HG03103 (cell line): ENCODE measurements around the gene MCRIP2.
A peak's percentile ranks its signal among the peaks of the same experiment; 100 is the strongest.

Experiments used
- ATAC-seq: cut with Tn5 transposase; IDR thresholded peaks from one replicate; pipeline ENCODE4 v1.9.1; 2021; ENCODE audit warnings: low read depth; ENCODE audit not compliant: unreplicated experiment

Gene MCRIP2

DNA sequence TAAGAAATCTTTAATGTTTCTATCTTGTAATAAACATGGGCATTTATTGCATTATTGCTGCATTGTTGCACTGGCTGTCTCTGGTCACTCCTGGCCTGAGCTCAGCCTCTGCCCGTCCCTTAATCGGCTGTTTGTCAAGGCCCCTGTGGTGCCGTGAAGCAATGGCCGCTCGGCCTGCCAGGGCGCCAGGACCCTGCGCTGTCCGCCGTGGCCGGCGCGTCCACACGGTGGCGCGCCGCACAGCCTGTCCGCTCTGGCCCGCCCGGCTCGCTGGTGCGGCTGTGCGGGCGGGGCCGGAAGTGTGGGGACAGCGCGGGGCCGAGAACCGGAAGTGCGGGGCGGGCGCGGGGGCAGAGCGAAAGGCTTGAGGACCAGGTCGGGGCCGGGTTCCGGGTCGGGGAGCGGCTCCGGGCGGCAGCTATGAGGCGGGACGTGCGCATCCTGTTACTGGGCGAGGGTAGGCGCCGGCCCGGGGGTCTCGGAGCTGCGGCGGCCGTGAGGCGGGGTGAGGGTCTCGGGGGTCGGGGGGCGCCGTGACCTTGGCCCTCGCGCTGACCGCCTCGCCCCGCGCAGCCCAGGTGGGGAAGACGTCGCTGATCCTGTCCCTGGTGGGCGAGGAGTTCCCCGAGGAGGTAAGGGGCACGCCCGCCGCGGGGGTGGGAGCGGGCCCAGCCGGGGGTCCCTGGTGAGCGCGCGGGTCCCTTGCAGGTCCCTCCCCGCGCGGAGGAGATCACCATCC is 26.3 kb downstream of the MCRIP2 start, which contains the start of gene RHOT2:
Gene RHOT2, plus strand, starts transcription at position 353 of the 739 bp plus-strand sequence. Its CDS starts 68 bp downstream, at position 421.
- peak; percentile 72 for ATAC-seq

DNA sequence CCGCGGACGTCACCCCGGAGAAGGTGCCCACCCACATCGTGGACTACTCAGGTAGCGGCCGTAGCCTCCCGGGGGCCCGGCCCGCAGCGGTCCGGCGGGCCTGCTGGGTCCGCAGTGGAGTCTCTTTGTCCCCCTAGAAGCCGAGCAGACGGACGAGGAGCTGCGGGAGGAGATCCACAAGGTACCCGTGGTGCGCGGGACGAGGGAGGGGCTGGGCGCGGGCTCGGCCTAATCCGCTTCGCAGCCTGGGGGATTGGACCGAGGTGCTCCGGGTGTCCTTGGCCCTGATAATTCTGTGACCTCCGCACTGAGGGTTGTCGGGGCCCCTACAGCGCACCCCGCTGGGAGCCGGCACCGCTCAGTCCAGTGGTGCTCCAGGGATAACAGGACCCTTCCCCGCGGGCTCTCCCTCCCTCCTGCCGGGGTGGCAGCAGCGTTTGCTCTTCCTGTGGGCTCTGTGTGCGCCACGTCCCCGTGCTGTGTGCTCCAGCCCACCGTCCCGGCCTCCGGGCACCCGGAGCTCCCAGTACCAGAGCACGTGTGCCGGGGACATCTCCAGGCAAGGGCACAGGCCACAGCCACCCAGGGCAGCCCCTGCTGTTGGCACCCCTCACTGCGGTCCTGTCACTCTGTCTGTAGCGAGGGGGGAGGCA is 27.0 kb downstream of the MCRIP2 start:
- no peak for ATAC-seq

DNA sequence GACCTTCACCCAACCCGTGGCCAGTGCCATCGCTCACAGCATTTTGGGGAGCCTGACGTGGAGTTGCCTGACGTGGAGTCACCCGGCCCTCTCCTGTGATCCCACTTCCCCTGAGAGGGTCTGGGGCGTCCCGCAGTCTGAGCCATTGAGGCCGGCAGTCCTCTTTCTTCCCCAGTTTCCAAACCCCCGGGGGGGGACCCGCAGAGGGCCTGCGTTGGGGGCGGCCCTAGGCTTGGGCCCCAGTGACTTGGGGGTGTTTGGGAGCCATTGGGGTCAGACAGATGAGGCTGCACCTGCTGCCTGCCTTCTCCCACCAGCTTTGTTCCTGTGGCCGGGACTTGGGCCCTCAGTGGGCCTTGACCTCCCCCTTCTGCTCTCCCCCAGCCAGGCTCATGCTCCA is 28.0 kb downstream of the MCRIP2 start:
- no peak for ATAC-seq

DNA sequence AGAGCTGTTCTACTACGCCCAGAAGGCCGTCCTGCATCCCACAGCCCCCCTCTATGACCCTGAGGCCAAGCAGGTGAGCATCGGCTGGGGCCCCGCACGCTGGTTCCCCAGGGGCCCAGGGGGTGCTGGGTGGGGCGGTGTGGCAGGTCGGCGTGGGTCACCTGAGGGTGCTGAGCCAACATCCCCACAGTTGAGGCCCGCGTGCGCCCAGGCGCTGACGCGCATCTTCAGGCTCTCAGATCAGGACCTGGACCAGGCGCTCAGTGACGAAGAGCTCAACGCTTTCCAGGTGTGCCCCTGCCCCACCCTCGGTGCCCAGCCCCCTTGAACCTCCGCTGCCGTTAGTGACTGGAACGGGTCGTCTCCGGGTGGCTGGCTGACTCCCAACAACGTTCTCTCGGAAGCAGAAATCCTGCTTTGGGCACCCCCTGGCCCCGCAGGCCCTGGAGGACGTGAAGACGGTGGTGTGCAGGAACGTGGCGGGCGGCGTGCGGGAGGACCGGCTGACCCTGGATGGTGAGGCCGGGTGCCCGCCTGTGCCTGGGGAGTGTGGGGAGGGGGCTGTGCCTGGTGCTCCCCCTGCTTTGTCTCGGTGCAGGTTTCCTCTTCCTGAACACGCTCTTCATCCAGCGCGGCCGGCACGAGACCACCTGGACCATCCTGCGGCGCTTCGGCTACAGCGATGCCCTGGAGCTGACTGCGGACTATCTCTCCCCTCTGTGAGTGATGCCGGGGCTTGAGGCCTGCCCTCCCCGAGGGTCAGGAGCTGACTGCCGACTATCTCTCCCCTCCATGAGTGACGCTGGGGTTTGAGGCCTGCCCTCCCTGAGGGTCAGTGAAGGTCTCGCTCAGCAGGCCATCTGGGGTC is 29.1 kb downstream of the MCRIP2 start:
- no peak for ATAC-seq

DNA sequence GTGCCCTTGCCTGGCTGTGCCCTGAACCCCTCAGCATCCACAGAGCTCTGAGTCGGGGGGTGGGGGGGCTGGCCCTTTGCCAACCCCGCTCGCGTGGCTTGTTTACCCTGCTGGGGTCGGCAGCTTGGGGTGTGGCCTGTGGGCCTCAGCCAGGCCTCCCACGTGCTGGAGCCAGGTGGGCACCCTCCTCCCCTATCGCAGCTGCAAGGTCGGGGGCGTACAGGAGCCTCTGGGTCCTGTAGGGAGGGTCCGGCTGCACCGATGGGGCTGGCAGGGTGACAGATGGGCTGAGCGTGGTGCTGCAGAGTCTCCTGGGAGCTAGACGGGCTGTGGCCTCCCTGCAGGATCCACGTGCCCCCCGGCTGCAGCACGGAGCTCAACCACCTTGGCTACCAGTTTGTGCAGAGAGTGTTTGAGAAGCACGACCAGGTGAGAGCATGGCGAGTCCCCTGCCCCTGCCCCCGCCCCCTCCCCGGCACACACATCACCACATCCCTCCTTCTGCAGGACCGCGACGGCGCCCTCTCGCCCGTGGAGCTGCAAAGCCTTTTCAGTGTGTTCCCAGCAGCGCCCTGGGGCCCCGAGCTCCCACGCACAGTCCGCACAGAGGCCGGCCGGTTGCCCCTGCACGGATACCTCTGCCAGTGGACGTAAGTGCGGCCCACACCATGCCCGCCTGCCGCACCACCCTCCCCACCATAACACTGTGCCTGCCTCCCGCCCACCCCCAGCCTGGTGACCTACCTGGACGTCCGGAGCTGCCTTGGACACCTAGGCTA is 29.9 kb downstream of the MCRIP2 start:
- no peak for ATAC-seq

DNA sequence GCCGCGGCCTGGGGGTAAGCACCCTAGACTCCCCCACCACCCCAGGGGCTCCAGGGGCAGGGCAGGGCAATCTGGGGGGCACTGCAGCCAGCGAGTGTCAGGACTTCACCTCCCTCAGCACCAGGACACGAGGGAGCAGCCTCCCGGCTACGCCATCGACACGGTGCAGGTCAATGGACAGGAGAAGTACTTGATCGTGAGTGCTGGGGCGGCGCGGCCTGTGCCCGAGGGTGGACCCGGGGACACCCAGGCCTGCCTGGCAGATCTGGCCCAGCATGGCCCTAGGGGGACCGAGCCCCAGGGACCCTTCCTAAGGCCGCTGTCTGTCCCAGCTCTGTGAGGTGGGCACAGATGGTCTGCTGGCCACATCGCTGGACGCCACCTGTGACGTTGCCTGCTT is 30.7 kb downstream of the MCRIP2 start:
- ATAC-seq, result no peak

DNA sequence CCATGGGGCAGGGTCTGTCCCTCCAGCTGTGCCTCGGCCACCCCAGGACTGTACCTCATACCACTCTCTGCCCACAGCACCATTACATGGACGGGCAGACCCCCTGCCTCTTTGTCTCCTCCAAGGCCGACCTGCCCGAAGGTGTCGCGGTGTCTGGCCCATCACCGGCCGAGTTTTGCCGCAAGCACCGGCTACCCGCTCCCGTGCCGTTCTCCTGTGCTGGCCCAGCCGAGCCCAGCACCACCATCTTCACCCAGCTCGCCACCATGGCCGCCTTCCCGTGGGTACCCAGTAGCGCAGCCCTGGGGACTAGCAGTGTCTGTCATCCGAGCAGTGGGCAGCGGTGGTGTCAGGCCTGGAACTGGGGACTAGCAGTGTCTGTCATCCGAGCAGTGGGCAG is 31.2 kb downstream of the MCRIP2 start:
- no peak for ATAC-seq

DNA sequence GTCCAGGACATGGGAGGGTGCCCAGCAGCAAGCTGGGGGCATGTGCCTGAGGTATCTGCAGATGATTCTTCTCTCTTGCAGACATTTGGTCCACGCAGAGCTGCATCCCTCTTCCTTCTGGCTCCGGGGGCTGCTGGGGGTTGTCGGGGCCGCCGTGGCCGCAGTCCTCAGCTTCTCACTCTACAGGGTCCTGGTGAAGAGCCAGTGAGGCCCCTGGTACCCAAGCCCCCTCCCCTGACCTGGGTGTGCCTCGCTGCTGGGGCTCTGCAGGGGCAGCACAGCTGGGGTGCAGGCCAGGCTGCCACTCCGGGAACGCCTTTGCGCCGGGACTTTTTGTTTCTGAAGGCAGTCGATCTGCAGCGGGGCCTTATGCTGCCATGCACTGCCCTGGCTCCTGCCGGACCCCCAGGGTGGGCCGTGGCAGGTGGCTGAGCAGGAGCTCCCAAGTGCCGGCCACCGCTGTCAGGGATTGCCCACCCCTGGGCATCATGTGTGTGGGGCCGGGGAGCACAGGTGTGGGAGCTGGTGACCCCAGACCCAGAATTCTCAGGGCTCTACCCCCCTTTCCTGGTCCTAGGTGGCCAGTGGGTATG is 31.9 kb downstream of the MCRIP2 start:
- ATAC-seq, result no peak

DNA sequence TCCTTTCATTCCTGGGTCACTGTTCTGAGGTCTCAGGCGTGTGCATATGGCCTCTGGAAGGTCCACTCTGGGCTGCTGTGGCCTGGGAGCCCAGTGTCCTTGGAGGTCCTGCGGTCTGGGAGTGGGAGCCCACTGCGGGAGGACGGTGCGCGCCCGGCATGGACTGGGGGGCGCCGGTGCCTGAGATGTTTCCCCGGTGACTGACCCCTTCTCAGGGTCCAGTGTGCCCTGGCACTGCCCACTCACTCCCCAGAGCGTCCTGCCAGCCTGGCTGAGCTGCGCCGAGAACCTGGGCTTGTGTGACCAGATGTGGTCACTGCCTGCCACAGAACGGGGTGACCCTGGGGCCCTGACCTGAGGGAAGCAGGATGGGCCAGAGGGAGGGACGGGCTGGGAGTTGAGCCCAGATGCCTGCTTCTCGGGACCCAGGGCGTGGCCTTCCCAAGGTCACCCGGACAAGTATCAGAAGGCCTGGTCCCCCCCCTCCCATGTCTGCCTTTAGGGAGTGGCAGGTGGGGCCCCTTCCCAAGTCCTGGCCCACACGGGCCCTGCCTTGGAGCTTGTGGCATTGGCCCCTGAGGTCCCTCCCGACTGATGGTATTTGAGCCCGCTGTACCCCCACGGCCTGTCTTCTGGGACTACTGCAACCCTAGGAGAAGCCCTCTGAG is 32.7 kb downstream of the MCRIP2 start:
- ATAC-seq, result no peak

DNA sequence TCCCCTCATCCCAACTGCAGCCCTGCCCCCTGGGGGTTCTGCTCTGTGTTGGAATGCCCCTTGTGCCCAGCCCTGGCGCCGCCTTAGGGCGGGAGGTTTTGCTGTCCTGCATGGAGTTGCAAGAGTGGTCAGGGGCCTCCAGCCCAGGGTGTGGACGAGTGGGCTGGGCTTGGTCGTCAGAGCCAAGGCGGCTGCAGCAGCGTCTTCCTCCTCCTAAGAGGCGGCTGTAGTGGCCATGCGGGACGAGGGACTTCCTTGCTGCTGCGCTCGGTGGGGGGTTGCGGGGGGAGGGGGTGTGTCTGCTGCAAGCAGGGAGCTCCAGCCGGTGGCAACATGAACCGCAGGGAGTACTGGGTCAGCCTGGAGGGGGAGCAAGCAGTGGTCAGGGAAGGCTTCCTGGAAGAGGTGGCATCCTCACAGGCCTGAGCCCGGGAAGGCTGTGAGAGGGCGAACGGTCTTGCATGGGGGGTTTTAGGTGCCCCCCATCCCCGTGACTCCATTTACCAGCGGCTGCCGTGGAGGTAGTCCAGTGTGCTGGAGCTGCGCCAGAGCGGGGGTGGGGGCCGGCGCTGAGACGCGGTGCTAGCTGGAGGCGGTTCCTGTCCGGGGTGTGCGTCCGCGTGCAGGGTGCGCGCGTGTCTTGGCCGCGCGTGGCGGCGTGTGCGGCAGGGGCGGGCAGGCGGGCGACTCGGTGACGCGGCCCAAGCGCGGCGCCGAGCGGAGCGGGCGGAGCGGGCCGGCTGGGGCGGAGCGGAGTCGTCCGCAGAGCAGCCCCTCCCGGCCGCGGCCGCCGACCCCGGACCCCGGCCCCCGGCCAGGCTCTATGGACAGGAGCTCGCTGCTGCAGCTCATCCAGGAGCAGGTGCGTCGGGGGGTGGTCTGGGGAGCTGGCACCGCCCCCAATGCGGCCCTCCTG is 33.6 kb downstream of the MCRIP2 start, which contains the start of gene RHBDL1:
Gene RHBDL1, plus strand, starts transcription at position 704 of the 916 bp plus-strand sequence. Its CDS starts 120 bp downstream, at position 824.
- ATAC-seq, result no peak

DNA sequence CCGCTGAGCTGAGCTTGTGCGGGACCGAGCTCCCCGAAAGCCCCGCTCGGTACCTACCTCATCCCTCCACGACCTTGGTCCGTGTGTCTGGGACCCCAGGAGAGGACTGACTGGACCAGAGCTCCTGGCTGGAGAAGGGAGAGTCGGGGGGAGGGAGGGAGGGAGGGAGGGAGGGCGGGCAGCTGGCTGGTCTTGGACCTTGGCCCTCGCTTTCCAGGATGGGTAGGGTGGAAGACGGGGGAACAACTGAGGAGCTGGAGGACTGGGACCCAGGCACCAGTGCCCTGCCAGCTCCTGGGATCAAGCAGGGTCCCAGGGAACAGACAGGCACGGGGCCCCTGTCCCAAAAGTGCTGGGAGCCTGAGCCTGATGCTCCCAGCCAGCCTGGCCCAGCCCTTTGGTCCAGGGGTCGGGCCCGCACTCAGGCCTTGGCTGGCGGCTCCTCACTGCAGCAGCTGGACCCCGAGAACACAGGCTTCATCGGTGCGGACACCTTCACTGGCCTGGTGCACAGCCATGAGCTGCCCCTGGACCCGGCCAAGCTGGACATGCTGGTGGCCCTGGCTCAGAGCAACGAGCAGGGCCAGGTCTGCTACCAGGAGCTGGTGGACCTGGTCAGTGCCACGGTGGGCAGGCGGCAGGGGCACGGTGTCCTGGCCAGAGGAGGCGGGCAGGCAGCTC is 34.4 kb downstream of the MCRIP2 start:
- ATAC-seq, result no peak

DNA sequence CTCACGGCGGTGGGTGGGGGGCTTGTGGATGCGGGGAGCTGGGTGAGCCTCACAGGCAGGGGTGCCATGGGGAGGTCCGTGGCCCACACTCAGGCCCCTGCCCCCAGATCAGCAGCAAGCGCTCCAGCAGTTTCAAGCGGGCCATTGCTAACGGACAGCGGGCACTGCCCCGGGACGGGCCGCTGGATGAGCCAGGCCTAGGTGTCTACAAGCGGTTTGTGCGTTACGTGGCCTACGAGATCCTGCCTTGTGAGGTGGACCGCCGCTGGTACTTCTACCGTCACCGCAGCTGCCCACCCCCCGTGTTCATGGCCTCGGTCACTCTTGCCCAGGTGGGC is 34.9 kb downstream of the MCRIP2 start:
- no peak for ATAC-seq

DNA sequence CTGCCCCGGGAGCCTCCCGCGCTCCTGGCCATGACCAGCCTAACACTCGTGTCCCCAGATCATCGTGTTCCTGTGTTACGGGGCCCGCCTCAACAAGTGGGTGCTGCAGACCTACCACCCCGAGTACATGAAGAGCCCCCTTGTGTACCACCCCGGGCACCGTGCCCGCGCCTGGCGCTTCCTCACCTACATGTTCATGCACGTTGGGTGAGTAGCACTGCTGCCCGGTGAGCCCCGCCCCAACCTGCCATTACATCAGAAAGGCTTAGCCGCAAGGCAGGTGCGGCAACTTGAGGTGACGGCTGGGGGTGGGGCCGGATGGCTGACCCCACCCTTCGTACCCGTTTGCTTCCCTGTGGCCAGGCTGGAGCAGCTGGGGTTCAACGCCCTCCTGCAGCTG is 35.3 kb downstream of the MCRIP2 start:
- ATAC-seq, result no peak

DNA sequence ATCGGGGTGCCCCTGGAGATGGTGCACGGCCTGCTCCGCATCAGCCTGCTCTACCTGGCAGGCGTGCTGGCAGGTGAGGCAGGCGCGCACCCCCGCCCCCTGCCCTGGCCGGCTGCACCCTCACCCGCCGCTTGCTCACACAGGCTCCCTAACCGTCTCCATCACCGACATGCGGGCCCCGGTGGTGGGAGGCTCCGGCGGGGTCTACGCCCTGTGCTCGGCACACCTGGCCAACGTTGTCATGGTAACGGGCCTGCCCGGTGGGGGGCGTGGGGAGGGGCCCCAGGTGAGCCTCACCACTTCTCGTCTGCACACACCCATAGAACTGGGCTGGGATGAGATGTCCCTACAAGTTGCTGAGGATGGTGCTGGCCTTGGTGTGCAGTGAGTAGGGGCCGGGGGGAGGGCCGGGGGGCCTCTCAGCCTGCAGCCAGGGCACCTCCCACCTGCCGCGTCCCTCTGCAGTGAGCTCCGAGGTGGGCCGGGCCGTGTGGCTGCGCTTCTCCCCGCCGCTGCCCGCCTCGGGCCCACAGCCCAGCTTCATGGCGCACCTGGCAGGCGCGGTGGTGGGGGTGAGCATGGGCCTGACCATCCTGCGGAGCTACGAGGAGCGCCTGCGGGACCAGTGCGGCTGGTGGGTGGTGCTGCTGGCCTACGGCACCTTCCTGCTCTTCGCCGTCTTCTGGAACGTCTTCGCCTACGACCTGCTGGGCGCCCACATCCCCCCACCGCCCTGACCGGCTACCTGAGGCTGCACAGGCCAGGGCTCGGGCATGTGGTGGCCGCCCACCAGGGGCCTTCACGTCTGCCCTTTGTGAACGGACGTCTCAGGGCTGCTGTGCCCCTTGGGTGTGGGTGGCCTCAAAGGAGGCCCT is 35.9 kb downstream of the MCRIP2 start:
- ATAC-seq, result no peak

DNA sequence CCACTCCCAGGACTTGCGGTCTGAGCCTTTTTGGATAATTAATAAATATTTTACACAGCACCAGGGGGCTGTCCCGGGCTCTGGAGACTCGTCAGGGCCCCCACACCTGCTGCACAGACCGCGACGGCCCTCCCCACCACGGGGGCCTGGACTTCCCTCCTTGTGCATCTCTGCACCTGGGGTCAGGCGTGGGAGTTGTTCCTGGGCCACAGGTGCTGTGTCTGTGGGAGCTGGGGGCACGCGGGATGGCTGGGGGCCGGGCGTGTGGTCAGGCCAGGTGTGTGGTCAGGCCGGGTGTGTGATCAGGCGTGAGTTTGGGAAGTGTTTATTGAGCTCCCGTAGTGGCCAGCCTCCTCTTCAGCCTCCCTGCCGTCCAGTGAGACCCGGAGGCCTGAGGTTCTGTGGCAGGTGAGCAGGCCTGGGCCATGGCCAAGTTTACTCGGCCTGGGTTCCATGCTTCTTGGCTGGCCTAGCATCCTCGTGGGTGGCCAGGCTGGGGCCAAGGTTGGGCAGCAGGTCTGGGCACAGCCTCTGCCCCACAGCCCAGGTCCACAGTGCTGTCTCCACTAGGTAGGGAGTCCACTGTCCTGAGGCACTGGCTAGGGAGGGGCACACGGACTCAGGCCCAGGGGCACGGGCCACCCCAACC is 36.7 kb downstream of the MCRIP2 start:
- no peak for ATAC-seq
